ENCODE measurements around the gene SH2D2A.

SH2D2A gene

GRCh38 chr1:156803086-156803851 lies 13.4 kb downstream of the SH2D2A start:
- DNase-seq (ENCODE audit: low spot score), result no peak

DNA sequence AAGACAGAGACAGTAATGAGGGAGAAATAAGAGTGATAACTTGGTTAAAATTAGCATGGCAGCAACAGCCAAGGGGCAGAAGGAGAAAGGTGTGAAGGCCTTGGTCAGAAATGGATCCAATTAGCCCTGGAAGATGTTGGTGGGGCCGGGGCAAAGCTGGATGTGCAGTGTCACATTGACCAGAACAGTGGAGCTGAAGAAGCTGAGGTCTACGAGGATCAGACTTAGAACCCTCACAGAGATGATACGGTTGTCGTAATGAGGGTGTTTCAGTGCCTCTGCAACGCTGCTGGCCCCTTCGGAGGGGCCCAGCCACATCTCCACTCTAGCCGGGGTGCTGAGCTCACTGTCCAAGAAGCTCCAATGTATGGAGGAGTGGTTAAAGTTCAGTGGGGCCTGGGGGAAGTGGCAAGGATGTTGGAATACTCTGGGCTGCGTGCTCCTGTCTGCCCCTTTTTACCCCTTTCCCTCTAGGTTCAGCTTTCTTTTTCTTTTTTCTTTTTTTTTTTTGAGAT lies 14.2 kb downstream of the SH2D2A start:
- no peak for DNase-seq (ENCODE audit: low spot score)

GRCh38 chr1:156801409-156802121 lies 15.1 kb downstream of the SH2D2A start:
- DNase-seq (ENCODE audit: low spot score), result no peak

- peak; percentile 58 for DNase-seq (ENCODE audit: low spot score)
Measured at GRCh38 chr1:156797212-156797871, 19.3 kb downstream of the SH2D2A start.

- DNase-seq (ENCODE audit: low spot score), result no peak
Measured at GRCh38 chr1:156796340-156797097, 20.1 kb downstream of the SH2D2A start.

GRCh38 chr1:156795787-156796186 lies 20.9 kb downstream of the SH2D2A start:
- DNase-seq (ENCODE audit: low spot score), result no peak

- no peak for DNase-seq (ENCODE audit: low spot score)
Measured at GRCh38 chr1:156795374-156795733, 21.3 kb downstream of the SH2D2A start.

GRCh38 chr1:156794506-156795373 lies 21.9 kb downstream of the SH2D2A start:
- no peak for DNase-seq (ENCODE audit: low spot score)

DNA sequence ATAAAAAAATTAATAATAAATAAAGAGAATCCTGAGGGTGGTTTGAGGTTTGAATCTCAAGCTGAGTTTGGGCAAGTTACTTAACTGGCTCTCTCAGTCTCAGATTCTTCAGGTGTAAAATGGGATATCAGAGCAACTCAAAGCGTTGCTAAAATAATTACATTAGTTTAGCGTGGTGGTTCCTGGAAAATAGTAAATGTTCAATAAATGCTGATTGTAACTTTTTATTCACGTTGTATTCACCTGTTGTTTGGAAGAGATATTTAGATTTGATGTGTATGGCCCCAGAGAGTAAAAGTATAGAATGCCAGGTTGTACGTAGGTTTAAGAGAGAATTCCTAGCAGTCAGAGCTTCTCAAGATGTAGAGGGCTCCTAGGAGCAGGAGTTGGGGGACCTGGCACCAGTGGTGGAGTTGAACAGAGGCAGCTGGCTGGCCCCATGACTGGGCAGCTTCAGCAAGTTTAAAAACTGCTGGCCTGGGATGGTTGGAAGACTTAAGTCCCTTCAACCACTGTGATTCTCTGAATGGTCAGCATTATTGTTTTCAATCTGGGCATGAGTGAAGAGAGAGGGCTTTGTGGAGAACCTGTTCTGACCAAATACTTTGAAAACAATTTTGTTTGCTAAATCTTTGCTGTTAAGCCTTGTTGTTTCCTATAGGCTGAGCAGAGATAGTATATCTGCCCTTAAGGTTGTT lies 26.9 kb downstream of the SH2D2A start:
- no peak for DNase-seq (ENCODE audit: low spot score)

GRCh38 chr1:156788136-156788535 lies 28.5 kb downstream of the SH2D2A start:
- DNase-seq (ENCODE audit: low spot score), result no peak

DNA sequence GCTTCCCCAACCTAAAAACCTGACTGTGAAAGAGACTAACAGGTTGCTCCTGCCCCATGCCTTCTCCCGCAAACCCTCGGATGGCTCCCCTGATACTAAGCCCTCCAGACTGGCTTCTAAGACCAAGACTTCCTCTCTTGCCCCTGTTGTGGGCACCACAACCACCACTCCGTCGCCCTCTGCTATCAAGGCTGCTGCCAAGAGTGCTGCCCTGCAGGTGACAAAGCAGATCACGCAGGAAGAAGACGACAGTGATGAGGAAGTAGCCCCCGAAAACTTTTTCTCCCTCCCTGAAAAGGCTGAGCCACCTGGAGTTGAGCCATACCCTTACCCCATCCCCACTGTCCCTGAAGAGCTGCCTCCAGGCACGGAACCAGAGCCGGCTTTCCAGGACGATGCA lies 30.0 kb downstream of the SH2D2A start:
- no peak for DNase-seq (ENCODE audit: low spot score)

- no peak for DNase-seq (ENCODE audit: low spot score)
Measured at GRCh38 chr1:156785458-156785857, 31.2 kb downstream of the SH2D2A start.

- no peak for DNase-seq (ENCODE audit: low spot score)
Measured at GRCh38 chr1:156781585-156782186, 35.0 kb downstream of the SH2D2A start.

- no peak for DNase-seq (ENCODE audit: low spot score)
Measured at GRCh38 chr1:156777573-156777972, 39.1 kb downstream of the SH2D2A start.

GRCh38 chr1:156776942-156777341 lies 39.7 kb downstream of the SH2D2A start:
- DNase-seq (ENCODE audit: low spot score), result no peak

DNA sequence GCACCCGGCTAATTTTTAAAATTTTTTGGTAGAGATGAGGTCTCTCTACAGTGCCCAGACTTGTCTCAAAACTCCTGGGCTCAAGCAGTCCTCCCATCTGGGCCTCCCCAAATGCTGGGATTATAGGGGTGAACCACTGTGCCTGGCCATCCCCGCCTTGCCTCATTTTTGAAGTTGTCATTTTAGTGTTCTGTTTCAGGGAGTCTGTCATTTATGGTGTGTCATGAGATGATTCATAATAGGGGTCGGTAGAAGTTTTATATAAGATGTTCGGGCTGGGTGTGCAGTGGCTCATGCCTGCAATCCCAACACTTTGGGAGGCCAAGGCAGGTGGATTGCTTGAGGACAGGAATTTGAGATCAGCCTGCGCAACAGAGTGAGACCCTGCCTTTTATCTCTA lies 40.8 kb downstream of the SH2D2A start:
- no peak for DNase-seq (ENCODE audit: low spot score)

DNA sequence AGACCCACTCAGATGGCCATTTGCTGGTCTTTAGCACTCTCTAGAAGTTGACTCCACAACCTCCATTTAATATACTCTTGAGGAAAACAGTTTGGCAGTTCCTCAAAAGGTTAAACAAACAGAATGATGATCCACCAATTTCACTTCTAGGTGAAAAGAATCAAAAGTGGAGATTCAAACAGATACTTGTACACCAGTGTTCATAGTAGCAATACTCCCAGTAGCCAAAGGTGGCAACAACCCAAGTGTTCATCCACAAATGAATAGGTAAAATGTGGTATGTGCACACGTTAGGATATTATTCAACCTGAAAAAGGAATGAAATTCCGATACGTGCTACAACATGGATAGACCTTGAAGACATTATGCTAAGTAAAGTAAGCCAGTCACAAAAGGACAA lies 43.0 kb downstream of the SH2D2A start:
- no peak for DNase-seq (ENCODE audit: low spot score)

DNA sequence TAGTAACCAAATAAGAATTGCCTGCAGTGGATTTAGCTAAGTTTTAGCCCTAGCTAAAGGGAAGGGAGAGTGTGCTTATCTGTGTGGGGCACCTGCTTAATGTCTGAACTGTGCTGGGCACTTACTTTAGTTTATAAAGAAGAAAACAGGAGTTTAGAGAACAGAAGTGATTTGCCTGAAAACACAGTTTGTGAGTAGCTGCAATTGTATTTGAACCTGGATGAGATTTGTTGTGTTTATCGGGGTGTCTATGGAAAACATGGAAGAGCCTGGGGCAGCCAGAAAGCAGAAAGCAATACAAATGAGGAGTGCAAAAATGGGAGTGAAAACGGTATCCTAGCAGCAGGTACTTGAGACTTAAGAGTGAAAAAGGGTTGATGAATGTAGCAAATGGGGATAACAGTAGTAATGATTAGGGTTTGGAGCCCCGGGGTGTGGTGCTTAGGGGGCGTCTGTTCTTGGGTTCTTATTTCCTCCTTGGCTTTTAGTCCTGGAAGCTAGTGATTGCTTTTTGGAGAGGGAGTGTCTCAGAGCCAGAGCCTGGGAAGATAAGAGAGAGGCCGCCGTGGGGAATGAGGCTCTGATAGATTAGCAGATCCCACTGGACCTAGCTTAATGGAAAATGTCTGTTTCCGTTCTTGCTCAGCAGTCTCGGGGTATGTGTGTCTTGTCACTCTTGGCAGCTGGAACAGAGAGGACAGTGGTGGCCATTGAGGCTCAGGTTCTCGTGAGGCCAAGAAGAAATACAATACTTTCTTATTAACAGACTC lies 43.7 kb downstream of the SH2D2A start:
- no peak for DNase-seq (ENCODE audit: low spot score)

GRCh38 chr1:156772222-156772621 lies 44.4 kb downstream of the SH2D2A start:
- DNase-seq (ENCODE audit: low spot score), result no peak

All from CD4-positive, alpha-beta T cell treated with Interleukin-6 at 100 ng/mL for 8 hours (primary cell).